Measurements from ENCODE around the gene SPOP. TPM values are rescaled to one million over a fixed set of nuclear protein-coding genes. Genes with fewer than 3 reads are reported as not detected.
A peak's percentile ranks its signal among the peaks of the same experiment; 100 is the strongest.

Gene SPOP
- total RNA-seq, 4 donors from 2014 or later, result 18.1 to 67.5 (median 36.5) TPM

DNA sequence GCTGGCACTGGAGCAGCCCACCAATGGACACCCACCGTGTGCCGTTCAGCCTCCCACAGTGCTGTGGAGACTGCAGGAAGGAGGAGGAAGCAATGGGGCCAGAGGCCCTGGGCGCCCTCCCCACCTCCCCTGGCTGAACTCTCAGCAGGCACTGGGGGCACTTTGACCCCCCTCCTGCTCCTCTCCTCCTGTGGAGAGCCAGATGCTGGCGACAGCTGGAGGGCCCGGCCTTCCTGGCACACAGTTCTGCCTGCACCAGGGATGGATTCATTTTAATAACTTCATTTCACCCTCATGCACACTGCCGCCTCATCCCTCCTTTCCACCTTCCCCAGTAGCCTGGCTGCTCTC is 96.3 kb downstream of the SPOP start:
- Histone ChIP-seq H3K27ac (no peak overlapping the region), H3K9me3 (no peaks in the 10 kb centered on the region), H3K27me3 (peaks cover 0 to 20% (median 0%) of the 10 kb centered on the region in 4 donors), H3K4me1 (peaks cover 10 to 29% (median 13%) of the 10 kb centered on the region in 3 donors), H3K4me3 (no peak overlapping the region), H3K36me3 (no peaks in the 10 kb centered on the region)
- WGBS, 2 donors, result 58 to 65% methylated on average over 3 to 5 of the region's 6 CpGs
- no peak for DNase-seq
- intact Hi-C loops (cut with DNase I), result no loop called here
- no peak for TF ChIP-seq POLR2A (IDR thresholded peaks at IDR 0.05)
- TF ChIP-seq, protein P1, sequence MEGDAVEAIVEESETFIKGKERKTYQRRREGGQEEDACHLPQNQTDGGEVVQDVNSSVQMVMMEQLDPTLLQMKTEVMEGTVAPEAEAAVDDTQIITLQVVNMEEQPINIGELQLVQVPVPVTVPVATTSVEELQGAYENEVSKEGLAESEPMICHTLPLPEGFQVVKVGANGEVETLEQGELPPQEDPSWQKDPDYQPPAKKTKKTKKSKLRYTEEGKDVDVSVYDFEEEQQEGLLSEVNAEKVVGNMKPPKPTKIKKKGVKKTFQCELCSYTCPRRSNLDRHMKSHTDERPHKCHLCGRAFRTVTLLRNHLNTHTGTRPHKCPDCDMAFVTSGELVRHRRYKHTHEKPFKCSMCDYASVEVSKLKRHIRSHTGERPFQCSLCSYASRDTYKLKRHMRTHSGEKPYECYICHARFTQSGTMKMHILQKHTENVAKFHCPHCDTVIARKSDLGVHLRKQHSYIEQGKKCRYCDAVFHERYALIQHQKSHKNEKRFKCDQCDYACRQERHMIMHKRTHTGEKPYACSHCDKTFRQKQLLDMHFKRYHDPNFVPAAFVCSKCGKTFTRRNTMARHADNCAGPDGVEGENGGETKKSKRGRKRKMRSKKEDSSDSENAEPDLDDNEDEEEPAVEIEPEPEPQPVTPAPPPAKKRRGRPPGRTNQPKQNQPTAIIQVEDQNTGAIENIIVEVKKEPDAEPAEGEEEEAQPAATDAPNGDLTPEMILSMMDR (IDR thresholded peaks at IDR 0.05), result no peak

DNA sequence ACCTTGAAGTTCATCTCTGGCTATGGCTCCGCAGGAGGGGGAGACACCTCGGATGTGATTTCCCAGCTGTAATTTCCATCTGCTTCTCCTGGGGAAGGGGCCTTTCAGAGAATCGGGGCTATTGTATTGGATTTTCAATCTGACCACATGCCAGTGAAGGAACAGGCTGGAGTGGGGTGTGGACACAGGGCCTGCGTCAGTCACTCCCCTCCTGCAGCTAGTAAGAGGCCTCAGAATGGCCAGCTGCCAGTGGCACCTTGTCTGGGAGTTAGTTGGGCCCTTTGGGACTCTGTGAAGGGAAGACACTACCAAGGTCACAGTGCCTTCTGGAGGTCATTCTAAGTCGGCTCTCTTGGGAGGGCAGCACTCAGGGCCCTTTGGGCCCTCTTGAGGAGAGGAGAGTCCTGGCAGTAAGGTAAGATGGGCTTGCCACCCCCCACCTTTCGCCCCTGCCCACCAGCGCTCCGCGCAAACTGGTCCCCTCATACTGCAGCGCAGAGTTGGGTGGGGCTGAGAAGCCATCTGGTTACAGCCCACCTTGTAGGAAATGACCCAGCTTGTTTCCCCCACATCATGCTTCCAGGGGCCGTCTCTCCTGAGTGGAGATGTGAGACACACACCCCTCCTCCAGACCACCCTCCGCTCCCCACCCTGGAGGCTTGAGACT is 96.8 kb downstream of the SPOP start:
- DNase-seq, result no peak
- TF ChIP-seq POLR2A (IDR thresholded peaks at IDR 0.05), result no peak
- TF ChIP-seq, protein P1 (IDR thresholded peaks at IDR 0.05), result no peak
- intact Hi-C loops (cut with DNase I), result no loop called here

DNA sequence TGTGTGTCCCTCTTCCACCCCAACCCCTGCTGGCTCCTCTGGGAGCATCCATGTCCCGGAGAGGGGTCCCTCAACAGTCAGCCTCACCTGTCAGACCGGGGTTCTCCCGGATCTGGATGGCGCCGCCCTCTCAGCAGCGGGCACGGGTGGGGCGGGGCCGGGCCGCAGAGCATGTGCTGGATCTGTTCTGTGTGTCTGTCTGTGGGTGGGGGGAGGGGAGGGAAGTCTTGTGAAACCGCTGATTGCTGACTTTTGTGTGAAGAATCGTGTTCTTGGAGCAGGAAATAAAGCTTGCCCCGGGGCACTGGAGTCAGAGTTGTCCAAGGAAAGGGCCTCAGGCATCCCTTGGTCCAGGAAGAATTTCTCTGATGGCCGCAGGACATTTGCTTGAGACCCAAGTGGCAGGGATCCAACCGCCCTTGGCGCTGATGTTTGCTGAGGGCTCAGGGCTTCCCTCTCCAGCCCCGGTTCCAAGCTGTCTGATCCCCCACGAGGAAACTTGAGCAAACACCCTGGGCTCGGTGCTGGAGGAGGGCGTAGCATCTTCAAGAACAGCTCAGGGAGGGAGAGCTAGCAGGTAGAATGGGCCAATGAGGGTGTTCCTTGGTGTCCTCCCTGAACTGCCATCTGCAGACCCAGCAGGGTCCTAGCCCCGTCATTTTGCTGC is 97.7 kb downstream of the SPOP start:
- DNase-seq, result no peak
- TF ChIP-seq POLR2A (IDR thresholded peaks at IDR 0.05), result no peak
- TF ChIP-seq, protein P1 (IDR thresholded peaks at IDR 0.05), result no peak
- Histone ChIP-seq H3K36me3 (no peaks in the 10 kb centered on the region), H3K9me3 (no peaks in the 10 kb centered on the region), H3K4me3 (no peak overlapping the region), H3K4me1 (peaks cover 19 to 43% (median 24%) of the 10 kb centered on the region in 3 donors), H3K27me3 (peaks cover 0 to 34% (median 0%) of the 10 kb centered on the region in 4 donors), H3K27ac (no peak overlapping the region)
- intact Hi-C loops (cut with DNase I), result no loop called here
- 58 to 100% methylated on average over 6 to 13 of the region's 21 CpGs for WGBS, 2 donors

More for the DNA sequence above, 96.8 kb downstream of the SPOP start:
- H3K4me3 ChIP-seq, result no peak overlapping the region
- H3K4me1 ChIP-seq, result peaks cover 15 to 34% (median 17%) of the 10 kb centered on the region in 3 donors
- H3K36me3 ChIP-seq, result no peaks in the 10 kb centered on the region
- H3K27me3 ChIP-seq, result peaks cover 0 to 25% (median 0%) of the 10 kb centered on the region in 4 donors
- WGBS, 2 donors, result 89 to 92% methylated on average over 2 to 10 of the region's 12 CpGs
- H3K27ac ChIP-seq, result no peak overlapping the region
- H3K9me3 ChIP-seq, result no peaks in the 10 kb centered on the region

DNA sequence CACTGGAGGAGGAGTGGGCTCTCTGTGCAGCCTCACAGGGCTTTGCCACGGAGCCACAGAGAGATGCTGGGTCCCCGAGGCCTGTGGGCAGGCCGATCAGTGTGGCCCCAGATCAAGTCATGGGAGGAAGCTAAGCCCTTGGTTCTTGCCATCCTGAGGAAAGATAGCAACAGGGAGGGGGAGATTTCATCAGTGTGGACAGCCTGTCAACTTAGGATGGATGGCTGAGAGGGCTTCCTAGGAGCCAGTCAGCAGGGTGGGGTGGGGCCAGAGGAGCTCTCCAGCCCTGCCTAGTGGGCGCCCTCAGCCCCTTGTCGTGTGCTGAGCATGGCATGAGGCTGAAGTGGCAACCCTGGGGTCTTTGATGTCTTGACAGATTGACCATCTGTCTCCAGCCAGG is 98.4 kb downstream of the SPOP start:
- Histone ChIP-seq H3K9me3 (no peaks in the 10 kb centered on the region), H3K4me3 (no peak overlapping the region), H3K36me3 (no peaks in the 10 kb centered on the region), H3K27ac (peak overlapping the region in 1 of 4 donors; percentile 14), H3K4me1 (peaks cover 23 to 50% (median 25%) of the 10 kb centered on the region in 3 donors), H3K27me3 (peaks cover 0 to 41% (median 0%) of the 10 kb centered on the region in 4 donors)
- intact Hi-C loops (cut with DNase I), result loop anchor here (10.0 kb wide), 2 partner anchors 195 to 415 kb away; partner anchors contain the start of gene DLX3
- WGBS, 2 donors, result 77 to 90% methylated on average over 2 to 3 of the region's 5 CpGs
- TF ChIP-seq POLR2A (IDR thresholded peaks at IDR 0.05), result no peak
- TF ChIP-seq, protein P1 (IDR thresholded peaks at IDR 0.05), result no peak
- no peak for DNase-seq

DNA sequence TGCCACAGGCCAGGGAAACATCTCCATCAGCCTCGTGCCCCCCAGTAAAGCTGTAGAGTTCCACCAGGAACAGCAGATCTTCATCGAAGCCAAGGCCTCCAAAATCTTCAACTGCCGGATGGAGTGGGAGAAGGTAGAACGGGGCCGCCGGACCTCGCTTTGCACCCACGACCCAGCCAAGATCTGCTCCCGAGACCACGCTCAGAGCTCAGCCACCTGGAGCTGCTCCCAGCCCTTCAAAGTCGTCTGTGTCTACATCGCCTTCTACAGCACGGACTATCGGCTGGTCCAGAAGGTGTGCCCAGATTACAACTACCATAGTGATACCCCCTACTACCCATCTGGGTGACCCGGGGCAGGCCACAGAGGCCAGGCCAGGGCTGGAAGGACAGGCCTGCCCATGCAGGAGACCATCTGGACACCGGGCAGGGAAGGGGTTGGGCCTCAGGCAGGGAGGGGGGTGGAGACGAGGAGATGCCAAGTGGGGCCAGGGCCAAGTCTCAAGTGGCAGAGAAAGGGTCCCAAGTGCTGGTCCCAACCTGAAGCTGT is 98.9 kb downstream of the SPOP start:
- peaks cover 25 to 55% (median 26%) of the 10 kb centered on the region in 3 donors for H3K4me1 ChIP-seq
- H3K27me3 ChIP-seq, result peaks cover 0 to 45% (median 0%) of the 10 kb centered on the region in 4 donors
- no peak for DNase-seq
- H3K36me3 ChIP-seq, result no peaks in the 10 kb centered on the region
- intact Hi-C loops (cut with DNase I), result loop anchor here (10.0 kb wide), 2 partner anchors 196 to 416 kb away; partner anchors contain the start of gene DLX3
- no peaks in the 10 kb centered on the region for H3K9me3 ChIP-seq
- WGBS, 2 donors, result 74 to 83% methylated on average over 7 to 10 of the region's 17 CpGs
- H3K27ac ChIP-seq, result peak overlapping the region in 1 of 4 donors; percentile 14
- H3K4me3 ChIP-seq, result no peak overlapping the region
- TF ChIP-seq POLR2A (IDR thresholded peaks at IDR 0.05), result no peak
- TF ChIP-seq, protein P1 (IDR thresholded peaks at IDR 0.05), result no peak
